NCI-H146 treated with DMSO at 0.1 percent for 48 hours (cell line): ENCODE results near the gene ZNF566.
A peak's percentile ranks its signal among the peaks of the same experiment; 100 is the strongest.

Experiments
- DNase-seq: peaks from one replicate; lab custom pipeline; 2025; ENCODE audit not compliant: unreplicated experiment; lab: John Stamatoyannopoulos, UW

Gene ZNF566

DNA sequence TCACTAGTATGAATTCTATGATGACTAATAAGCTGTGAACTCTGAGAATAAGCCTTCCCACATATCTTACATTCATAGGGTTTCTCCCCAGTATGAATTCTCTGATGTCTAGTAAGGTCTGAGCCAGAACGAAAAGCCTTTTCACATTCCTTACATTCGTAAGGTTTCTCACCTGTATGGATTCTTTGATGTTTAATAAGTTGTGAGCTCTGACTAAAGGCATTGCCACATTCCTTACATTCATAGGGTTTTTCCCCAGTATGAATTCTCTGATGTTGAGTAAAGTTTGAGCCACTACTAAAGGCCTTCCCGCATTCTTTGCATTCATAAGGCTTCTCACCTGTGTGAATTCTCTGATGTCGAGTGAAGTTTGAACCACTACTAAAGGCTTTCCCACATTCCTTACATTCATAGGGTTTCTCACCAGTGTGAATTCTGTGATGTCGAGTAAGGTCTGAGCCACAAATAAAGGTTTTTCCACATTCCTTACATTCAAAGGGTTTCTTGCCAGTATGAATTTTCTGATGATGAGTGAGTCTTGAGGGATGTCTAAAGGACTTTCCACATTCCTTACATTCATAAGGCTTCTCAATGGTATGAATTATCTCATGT lies 40.2 kb downstream of the ZNF566 start:
- no peak for DNase-seq

- no peak for DNase-seq
These were observed 48.0 kb downstream of the ZNF566 start for GRCh38 chr19:36441339-36441738.

DNA sequence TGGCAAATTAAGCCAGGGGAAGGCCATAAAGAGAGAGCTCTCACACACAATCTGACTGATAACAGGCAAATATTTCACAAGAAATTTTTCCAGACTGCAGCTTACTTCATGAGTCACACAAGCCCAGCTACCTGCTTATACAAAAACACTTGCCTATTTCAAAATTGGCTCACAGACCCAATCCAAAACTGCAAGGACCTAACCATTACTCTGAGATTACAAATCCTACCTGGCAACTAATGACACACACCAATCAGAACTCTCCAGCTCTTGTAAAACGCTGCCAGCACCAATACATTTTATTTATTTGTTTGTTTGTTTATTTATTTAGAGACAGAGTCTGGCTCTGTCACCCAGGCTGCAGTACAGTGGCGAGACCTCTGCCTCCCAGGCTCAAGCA lies 52.8 kb downstream of the ZNF566 start:
- DNase-seq: no peak

- DNase-seq: no peak
These were observed 65.4 kb downstream of the ZNF566 start for GRCh38 chr19:36423925-36424324.

DNA sequence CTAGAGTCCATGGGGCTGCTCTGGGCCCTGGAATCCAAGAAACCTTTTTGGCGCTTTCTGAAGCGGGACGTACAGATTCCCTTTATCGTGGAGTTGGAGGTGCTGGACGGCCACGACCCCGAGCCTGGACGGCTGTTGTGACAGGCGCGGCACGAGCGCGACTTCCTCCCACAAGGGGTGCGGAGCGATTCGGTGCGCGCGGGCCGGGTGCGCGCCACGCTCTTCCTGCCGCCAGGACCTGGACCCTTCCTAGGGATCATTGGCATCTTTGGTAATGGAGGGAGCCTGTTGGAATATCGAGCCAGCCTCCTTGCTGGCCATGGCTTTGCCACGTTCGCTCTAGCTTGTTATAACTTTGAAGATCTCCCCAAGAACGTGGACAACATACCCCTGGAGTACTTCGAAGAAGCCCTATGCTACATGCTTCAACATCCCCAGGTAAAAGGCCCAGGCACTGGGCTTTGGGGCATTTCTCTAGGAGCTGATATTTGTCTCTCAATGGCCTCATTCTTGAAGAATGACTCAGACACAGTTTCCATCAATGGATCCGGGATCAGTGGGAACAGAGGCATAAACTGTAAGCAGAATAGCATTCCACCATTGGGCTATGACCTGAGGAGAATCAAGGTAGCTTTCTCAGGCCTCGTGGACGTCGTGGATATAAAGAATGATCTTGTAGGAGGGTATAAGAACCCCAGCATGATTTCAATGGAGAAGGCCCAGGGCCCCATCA lies 67.4 kb downstream of the ZNF566 start:
- DNase-seq: no peak

DNA sequence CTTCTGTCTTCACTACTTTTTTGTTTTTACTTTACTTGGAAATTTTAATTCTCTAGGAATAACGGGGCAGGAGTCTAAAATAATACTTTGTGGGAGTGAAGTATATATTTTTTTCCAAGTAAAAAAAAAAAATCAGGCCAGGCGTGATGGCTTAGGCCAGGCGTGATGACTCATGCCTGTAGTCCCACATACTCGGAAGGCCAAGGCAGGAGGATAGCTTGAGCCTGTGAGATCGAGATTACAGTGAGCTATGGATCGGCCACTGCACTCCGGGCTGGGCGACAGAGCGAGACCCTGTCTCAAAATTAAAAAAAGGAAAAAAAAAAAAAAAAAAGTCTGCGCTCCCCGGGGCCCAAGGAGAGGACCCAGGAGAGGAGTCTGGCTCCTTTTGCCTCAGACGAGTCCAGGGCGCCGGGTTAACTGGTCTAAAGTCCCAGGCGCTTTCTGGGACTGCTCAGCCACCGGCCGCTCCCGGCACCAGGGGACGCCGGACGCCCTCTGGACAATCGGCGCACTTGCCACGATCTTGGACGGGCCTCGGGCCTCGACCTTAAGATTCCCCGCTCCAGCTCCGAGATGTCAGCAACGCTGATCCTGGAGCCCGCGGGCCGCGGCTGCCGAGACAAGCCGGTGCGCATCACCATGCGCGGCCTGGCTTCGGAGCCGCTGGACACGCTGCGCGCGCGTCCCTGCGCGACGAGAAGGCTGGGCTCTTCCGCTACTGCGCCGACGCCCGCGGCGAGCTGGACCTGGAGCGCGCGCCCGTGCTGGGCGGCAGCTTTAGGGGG lies 68.2 kb downstream of the ZNF566 start:
- no peak for DNase-seq

DNA sequence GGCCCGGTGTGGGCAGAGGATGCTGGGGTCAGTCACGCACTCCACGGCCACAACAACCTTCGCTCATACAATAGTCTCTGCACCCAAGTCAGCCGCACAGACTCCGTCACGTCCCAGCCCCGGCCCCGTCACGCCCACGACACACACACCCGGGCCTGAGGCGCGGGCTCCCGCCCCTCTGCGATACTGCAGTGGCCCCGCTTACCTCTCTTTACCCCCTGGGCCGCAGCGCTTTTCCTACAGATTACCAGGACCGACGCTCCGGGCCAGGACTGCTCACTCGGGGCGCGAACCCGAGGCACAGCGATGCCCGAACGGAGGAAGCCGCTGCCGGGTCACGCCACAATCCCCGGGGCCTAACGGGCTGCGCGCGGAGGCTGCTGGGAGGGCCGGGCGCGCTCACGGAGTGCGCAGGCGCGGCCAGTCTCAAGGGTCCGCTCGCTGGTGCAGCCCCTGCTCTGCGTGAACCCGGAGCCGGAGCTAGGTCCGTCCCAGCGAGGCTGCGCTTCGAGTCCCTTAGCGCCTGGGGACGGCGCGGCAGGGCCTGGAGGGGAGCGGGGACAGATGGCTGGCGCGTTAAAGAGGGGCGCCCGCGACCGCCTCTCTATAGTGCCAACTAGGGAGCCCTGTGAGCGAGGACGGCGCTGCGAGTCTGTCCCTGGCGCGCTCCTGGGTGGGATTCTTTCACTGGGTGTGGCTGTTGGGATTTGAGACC lies 70.9 kb downstream of the ZNF566 start, which contains the start of gene ZFP82:
ZFP82 (minus strand) TSS at position 358 of the 715 bp plus-strand sequence. CDS start 8,855 bp downstream, outside the sequence.
- peak; percentile 29 for DNase-seq

DNA sequence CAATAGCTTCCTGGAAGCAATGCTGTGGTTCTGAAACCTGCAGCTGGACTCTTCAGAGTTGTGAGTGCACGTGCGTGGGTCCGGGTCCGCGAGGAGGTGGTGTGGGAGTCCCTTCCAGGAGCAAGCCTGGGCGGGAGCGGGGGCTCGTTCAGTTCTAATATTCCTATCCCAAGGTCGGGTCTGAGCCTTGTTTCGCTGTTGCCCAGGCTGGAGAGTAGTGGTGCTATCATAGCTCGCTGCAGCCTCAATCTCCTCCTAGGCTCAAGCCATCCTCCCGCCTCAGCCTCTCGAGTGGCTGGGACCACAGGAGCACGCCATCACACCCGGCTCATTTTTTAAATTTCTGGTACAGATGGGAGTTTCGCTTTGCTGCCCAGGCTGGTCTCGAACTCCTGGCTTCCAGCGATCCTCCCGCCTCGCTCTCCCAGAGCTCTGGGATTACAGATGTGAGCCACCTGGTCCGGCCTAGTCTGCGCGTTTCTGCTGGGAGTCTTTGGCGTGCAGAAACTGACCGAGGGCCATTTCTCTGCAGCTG lies 71.5 kb downstream of the ZNF566 start:
- DNase-seq: no peak

DNA sequence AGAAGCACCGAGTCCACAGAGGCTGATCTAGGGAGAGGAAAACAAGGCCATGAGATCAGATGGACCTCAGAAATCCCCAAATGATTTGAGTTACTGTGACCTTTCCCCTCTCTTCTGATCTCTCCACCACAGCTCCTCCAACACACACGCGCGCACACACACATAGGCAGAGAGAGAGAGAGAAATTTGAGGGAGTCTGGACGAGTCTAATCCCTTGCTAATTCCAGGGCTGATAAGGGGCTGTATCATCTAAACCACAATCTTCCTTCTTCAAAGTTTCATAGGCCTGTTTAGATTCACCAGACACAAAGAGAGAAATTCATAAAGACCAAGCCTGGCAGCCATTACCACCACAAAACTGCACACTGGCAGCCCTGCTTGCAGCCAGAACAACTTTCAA lies 79.5 kb downstream of the ZNF566 start:
- no peak for DNase-seq

DNA sequence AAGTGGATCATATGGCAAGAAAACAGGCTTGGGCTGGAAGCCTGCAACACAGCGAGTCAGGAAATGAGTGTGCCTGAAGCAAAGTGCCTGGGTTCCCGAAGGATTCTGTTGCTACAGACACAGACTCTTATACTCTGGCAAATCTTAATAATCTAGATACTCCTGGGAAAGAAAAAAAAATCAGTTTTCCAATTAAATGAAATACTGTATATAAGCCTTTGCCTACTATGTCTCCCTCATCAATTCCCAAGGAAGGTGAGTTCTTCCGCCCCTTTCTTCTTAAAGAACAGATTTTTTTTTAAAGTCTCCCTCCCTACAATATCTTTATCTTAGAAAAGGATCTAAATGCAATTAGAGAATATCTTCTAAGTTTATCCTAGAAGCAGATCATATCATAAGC lies 81.3 kb downstream of the ZNF566 start:
- no peak for DNase-seq

GRCh38 chr19:36404498-36404897 lies 84.9 kb downstream of the ZNF566 start:
- DNase-seq: no peak

DNA sequence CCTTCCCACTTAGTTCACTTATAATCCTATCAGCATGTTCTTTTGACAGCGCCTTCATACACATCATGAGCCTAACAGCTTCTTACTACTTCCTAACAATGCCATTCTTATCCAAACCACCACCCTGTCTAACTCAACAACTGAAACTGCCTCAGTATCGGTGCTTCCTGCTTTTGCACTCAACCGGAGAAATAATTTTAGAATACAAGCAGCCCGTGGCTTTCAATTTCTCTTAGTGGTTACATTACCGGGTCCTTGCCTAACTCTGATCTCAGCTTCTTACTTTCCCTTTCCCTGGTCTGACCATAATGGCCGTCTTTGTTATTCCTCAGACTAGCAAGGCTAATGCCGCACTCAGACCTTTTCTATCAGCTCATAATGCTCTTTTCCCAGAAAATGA lies 87.9 kb downstream of the ZNF566 start:
- no peak for DNase-seq

DNA sequence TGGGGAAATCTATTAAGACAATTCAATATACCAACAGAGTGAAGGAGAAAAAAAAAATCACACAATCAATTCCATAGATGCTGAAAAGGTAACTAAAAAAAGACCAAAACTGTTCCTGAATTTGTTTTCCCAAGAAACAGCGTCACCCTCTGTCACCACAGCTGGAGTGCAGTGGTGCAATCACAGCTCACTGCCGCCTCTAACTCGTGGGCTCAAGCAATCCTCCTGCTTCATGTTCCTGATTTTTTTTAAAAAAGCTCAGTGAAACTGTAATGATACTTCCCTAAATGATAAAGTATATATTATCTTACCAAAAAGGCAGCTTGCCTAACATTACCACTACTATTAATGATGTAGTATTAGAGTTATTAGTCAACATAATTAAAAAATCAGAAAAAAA lies 90.8 kb downstream of the ZNF566 start:
- DNase-seq: no peak
